ENCODE measurements around the gene RHOD. TPM values are rescaled to one million over a fixed set of nuclear protein-coding genes. Genes with fewer than 3 reads are reported as not detected.

RHOD gene
- polyA plus RNA-seq, 1 donor = 8.0 TPM

DNA sequence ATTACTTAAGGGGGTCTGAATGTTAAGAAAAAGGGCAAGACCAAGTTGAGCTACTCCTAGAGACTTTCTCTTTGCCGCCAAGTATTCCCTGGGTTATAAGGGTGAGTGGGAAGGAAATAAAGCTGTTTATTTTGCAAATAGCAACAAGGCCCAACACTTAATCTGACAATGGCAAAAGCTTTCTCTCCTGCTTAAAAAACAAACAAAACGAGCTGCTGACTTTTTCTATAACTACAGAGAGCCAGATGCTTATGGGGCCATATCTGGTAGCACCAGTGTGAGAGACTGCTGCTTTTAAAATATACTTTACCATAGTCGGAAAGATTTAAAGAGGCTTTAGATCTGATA lies 60.1 kb downstream of the RHOD start:
- no peak for DNase-seq

- no peak for DNase-seq
Observed at GRCh38 chr11:67117176-67117575, 60.5 kb downstream of the RHOD start.

DNA sequence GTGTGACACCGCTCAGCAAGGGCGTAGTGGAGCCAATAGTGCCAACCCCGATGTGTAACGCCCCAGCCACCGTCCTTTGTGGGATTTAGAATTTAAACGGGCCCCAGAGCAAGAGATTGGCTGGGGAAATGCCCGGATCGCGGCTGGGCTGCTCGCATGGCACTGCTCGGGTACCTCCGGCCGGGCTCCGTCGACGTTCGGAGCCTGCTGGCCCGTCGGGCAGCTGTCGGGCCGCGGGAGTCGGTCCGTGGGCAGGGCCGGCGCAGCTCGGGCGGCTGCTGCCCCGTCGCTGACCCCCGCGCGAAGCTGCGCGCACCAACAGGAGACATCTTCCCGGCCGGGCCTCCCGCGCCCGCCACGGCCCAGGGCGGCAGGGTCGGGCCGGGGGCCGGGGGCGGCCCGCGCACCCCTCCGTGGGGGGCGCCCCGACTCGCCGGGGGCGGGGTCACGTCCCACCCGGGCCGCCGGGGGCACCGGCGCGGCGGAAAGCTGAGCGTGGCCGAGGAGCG lies 61.1 kb downstream of the RHOD start:
- no peak for DNase-seq

DNA sequence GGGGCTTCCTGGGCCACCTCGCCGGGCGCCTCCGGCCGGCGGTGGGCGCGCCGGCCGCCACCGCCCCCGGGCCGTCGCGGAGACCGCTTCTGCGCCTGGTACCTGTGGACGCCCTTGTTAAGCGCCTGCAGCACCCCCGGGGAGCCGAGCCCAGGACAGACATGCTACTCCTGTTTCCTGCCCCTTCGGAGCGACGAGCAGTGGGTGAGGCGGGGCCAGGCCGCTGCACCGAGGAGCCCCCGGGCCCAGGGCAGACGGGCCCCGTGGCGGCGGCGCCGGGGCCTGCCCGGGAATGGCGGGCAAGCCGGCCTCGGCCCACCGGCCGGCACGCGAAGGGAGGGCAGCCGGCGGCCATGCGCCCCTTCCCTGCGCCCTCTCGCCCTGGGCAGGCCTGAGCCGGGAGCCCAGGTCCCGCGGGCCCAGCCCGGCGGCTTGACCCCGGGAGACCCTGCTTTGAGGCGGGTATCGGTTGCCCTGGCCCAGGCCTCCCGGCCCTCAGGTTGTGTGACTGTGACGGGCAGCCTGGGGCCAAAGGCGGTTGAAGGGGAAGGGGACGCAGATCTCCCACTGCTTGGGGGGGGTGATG lies 61.6 kb downstream of the RHOD start:
- DNase-seq = no peak

GRCh38 chr11:67118801-67119584 lies 62.3 kb downstream of the RHOD start, which contains the start of gene KDM2A:
Gene KDM2A, plus strand, starts transcription at chr11:67119263. Its CDS starts 2,054 bp downstream, at chr11:67121317.
- peak; percentile 98 for DNase-seq

- no peak for DNase-seq
Observed at GRCh38 chr11:67119585-67120391, 63.1 kb downstream of the RHOD start.

DNA sequence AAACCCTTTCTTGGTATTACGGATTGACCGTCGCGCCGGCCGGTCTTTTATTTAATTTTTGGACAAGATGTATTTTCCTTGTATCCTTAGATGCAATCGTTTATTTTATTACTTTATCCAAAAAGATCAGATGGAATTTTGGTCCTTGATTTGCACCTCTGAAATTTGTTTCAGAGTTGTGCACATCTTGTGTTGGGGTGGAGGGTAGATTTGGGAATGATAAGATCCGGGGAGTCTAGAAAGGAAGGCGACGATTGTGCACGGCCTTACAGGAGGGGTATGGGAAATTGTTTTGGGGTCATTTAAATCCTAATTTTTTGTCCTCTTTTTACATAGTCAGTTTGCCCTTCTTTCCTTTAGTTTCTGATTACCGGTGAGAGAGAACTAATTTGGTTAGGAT lies 63.8 kb downstream of the RHOD start:
- DNase-seq = no peak

GRCh38 chr11:67120881-67121710 lies 64.4 kb downstream of the RHOD start:
- DNase-seq = no peak

Other genes starting within 250 kb of the RHOD start
- gene RCE1, start 213.4 kb upstream of the RHOD start, polyA plus RNA-seq (ENCODE audit: insufficient read length) = 24.3 TPM
- 11.5 TPM for gene LRFN4, start 199.8 kb upstream of the RHOD start, polyA plus RNA-seq (ENCODE audit: insufficient read length)
- 39.9 TPM for gene PC, start 98.5 kb upstream of the RHOD start, polyA plus RNA-seq (ENCODE audit: insufficient read length)
- gene C11orf86, start 81.5 kb upstream of the RHOD start, polyA plus RNA-seq (ENCODE audit: insufficient read length) = not detected
- gene SYT12, start 33.7 kb upstream of the RHOD start, polyA plus RNA-seq (ENCODE audit: insufficient read length) = 0.13 TPM
- 87.2 TPM for gene KDM2A, start 62.4 kb downstream of the RHOD start, polyA plus RNA-seq (ENCODE audit: insufficient read length)
- gene GRK2, start 209.6 kb downstream of the RHOD start, polyA plus RNA-seq (ENCODE audit: insufficient read length) = 52.4 TPM
- 35.5 TPM for gene ANKRD13D, start 232.5 kb downstream of the RHOD start, polyA plus RNA-seq (ENCODE audit: insufficient read length)
- 22.8 TPM for gene SSH3, start 246.7 kb downstream of the RHOD start, polyA plus RNA-seq (ENCODE audit: insufficient read length)